Sigmoid colon (tissue), 7 donors: ENCODE results near the gene PPEF1. TPM values are rescaled to one million over a fixed set of nuclear protein-coding genes. Genes with fewer than 3 reads are reported as not detected.

Experiments
- DNase-seq: peaks from one replicate; pipeline ENCODE4 v3.0.0-alpha.2; 2019
- H3K27ac ChIP-seq, 4 donors: fragments of 200-600 bp; sonication (generic); one replicate each; pipeline ENCODE4 v1.5.1; 2016 to 2019; ENCODE audit warnings: mild to moderate bottlenecking in 1 of 4
- H3K27me3 ChIP-seq, 3 donors: fragments of 200-600 bp; sonication (generic); one replicate each; pipeline ENCODE4 v1.5.1; 2019; ENCODE audit warnings: mild to moderate bottlenecking in 1 of 3
- H3K36me3 ChIP-seq, 4 donors: fragments of 200-600 bp; sonication (generic); one replicate each; pipeline ENCODE4 v1.5.1; 2016 to 2019
- H3K4me1 ChIP-seq, 4 donors: fragments of 200-600 bp; sonication (generic); one replicate each; pipeline ENCODE4 v1.5.1; 2017 to 2019
- H3K4me3 ChIP-seq, 4 donors: fragments of 200-600 bp; sonication (generic); one replicate each; pipeline ENCODE4 v1.5.1; 2017 to 2019; ENCODE audit warnings: mild to moderate bottlenecking in 2 of 4, moderate library complexity in 1 of 4
- H3K9me3 ChIP-seq, 4 donors: fragments of 200-600 bp in 3 of 4; sonication (generic) in 3 of 4; one replicate each; pipeline versions ENCODE4 v1.5.1 to v1.6.1; 2013 to 2019
- EP300 ChIP-seq, 4 donors: sonication (generic); formaldehyde crosslinking; IDR thresholded peaks; one replicate each; pipeline ENCODE4 v1.6.1; 2017; ENCODE audit warnings: antibody characterized with exemption in 4 of 4
- POLR2A ChIP-seq, 2 donors: fragments of 450-650 bp; IDR thresholded peaks; one replicate each; pipeline ENCODE4 v1.6.1; 2016; ENCODE audit warnings: antibody characterized with exemption in 2 of 2, mild to moderate bottlenecking in 2 of 2, moderate library complexity in 2 of 2
- POLR2AphosphoS5 ChIP-seq, 4 donors: sonication (generic); formaldehyde crosslinking; IDR thresholded peaks; one replicate each; pipeline ENCODE4 v1.6.1; 2017; ENCODE audit warnings: antibody characterized with exemption in 4 of 4
- WGBS, 2 donors: extraction: QIAGEN DNeasy Blood & Tissue Kit; methylation state at CpG; one replicate each; pipeline ENCODE4 v1.1.7; 2013; 5-methylcytosine and 5-hydroxymethylcytosine counted together
- intact Hi-C: fragments of 100-400 bp; cut with DNase I; formaldehyde crosslinking; loops from one replicate; pipeline ENCODE4 v1.15.1; 2023
- polyA plus RNA-seq, 3 donors: library from polyadenylated mRNA; stranded (reverse); fragments of 200-250 nt; gene quantifications; one replicate each; pipeline ENCODE4 v1.2.3, GENCODE V29; 2013
- total RNA-seq, 4 donors: library from RNA; depleted of rRNA; stranded (reverse); fragments of >200 nt; gene quantifications; one replicate each; pipeline ENCODE4 v1.1.0, GENCODE V29; 2016
- TF ChIP-seq, protein P1 (sequence below), 4 experiments: fragments of 450-650 bp in 3 of 4; fragments of 200-600 bp in 1 of 4; IDR thresholded peaks; one replicate each; pipeline ENCODE4 v1.5.1; 2016 to 2019; ENCODE audit warnings: antibody characterized with exemption in 4 of 4, mild to moderate bottlenecking in 3 of 4, moderate library complexity in 2 of 4
- donor health status: healthy with polysubstance abuse.
- donor health status: Bipolar disorder and iron deficiency.
- donor health status: healthy.

The PPEF1 gene
- total and polyA plus RNA-seq, 7 donors = 0.26 to 0.71 (median 0.49) TPM; not detected in 4

DNA sequence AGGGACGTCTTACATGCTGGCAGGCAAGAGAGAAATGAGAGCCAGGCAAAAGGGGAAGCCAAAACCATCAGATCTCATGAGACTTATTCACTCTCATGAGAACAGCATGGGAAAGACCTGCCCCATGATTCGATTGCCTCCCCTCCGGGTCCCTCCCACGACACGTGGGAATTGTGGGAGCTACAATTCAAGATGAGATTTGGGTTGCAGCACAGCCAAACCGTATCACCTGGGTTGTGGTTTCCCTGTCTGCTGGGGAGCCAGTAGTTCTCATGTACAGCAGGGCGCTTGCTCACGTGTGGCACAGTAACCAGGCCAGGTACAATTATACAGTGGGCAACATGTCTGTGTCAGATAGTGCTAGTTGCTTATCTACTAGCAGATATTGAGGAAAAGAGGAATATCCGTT lies 24.5 kb upstream of the PPEF1 start:
- WGBS, 2 donors = 73 to 85% methylated on average over 9 of the region's 9 CpGs
- no peak overlapping the region for H3K4me3 ChIP-seq
- no peak for DNase-seq
- no peaks in the 10 kb centered on the region for H3K27me3 ChIP-seq
- H3K4me1 ChIP-seq = no peaks in the 10 kb centered on the region
- no peak overlapping the region for H3K27ac ChIP-seq
- no peaks in the 10 kb centered on the region for H3K9me3 ChIP-seq
- H3K36me3 ChIP-seq = no peaks in the 10 kb centered on the region
- intact Hi-C loops = no loop called here
- no peak for TF ChIP-seq POLR2AphosphoS5 (IDR thresholded peaks at IDR 0.05)
- TF ChIP-seq EP300 (IDR thresholded peaks at IDR 0.05) = no peak
- TF ChIP-seq, protein P1, sequence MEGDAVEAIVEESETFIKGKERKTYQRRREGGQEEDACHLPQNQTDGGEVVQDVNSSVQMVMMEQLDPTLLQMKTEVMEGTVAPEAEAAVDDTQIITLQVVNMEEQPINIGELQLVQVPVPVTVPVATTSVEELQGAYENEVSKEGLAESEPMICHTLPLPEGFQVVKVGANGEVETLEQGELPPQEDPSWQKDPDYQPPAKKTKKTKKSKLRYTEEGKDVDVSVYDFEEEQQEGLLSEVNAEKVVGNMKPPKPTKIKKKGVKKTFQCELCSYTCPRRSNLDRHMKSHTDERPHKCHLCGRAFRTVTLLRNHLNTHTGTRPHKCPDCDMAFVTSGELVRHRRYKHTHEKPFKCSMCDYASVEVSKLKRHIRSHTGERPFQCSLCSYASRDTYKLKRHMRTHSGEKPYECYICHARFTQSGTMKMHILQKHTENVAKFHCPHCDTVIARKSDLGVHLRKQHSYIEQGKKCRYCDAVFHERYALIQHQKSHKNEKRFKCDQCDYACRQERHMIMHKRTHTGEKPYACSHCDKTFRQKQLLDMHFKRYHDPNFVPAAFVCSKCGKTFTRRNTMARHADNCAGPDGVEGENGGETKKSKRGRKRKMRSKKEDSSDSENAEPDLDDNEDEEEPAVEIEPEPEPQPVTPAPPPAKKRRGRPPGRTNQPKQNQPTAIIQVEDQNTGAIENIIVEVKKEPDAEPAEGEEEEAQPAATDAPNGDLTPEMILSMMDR (IDR thresholded peaks at IDR 0.05) = no peak

DNA sequence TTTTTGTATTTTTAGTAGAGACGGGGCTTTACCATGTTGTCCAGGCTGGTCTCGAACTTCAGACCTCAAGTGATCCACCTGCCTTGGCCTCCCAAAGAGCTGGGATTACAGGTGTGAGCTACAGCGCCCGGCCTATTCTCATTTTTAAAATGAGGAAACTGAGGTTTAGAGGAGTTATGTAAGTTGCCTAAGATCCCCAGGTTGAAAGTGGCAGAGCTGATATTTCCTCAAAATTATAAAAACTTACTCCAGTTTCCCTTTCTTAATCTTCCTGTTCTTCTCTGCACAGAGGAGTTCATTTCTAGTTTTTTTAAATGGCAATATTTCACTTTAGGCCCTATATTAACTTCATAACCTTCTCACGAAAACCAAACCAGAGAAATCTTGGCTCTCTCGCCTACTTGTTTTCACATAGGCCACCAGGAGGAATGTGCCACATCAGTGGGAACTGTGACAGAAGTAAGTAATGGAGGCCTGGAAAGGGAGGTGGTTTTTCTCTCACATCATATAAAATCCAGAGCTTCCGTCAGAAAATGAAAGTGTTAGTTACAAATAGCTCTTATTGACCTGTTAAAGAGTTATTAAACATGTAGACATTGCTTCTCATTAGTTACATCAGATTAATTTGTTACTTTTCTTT lies 19.5 kb upstream of the PPEF1 start:
- no peaks in the 10 kb centered on the region for H3K36me3 ChIP-seq
- no peaks in the 10 kb centered on the region for H3K4me1 ChIP-seq
- no peak for DNase-seq
- no peak overlapping the region for H3K4me3 ChIP-seq
- H3K9me3 ChIP-seq = no peaks in the 10 kb centered on the region
- WGBS, 2 donors = 84 to 90% methylated on average over 7 of the region's 7 CpGs
- intact Hi-C loops = no loop called here
- H3K27me3 ChIP-seq = no peaks in the 10 kb centered on the region
- TF ChIP-seq, protein P1 (IDR thresholded peaks at IDR 0.05) = no peak
- TF ChIP-seq EP300 (IDR thresholded peaks at IDR 0.05) = no peak
- TF ChIP-seq POLR2A (IDR thresholded peaks at IDR 0.05) = no peak
- TF ChIP-seq POLR2AphosphoS5 (IDR thresholded peaks at IDR 0.05) = no peak
- no peak overlapping the region for H3K27ac ChIP-seq

DNA sequence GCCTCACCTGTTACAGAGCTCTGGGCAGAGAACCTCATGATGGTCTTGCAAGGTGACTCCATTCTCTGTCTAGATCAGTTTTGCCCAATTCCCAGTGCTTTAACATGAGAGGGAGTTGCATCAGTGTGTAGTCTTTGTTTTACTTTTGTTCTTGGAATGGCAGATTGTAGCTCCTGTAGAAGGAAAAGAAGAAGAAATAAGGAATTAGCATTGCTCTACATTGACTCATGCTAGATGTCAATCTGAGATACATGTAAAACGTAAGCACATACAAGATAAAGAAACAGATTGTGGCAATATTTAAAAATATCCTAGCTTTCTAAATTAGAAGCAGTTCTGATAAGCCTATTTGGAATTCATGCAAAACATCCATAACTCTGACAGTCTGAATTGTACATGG lies 16.0 kb upstream of the PPEF1 start:
- intact Hi-C loops = no loop called here
- Histone ChIP-seq H3K27ac (no peak overlapping the region), H3K9me3 (no peaks in the 10 kb centered on the region), H3K27me3 (no peaks in the 10 kb centered on the region), H3K4me1 (no peaks in the 10 kb centered on the region), H3K36me3 (no peaks in the 10 kb centered on the region), H3K4me3 (no peak overlapping the region)
- 69 to 74% methylated on average over 1 of the region's 1 CpG for WGBS, 2 donors
- TF ChIP-seq POLR2A (IDR thresholded peaks at IDR 0.05) (no peak), EP300 (IDR thresholded peaks at IDR 0.05) (no peak), POLR2AphosphoS5 (IDR thresholded peaks at IDR 0.05) (no peak)
- TF ChIP-seq, protein P1 (IDR thresholded peaks at IDR 0.05) = no peak
- no peak for DNase-seq

DNA sequence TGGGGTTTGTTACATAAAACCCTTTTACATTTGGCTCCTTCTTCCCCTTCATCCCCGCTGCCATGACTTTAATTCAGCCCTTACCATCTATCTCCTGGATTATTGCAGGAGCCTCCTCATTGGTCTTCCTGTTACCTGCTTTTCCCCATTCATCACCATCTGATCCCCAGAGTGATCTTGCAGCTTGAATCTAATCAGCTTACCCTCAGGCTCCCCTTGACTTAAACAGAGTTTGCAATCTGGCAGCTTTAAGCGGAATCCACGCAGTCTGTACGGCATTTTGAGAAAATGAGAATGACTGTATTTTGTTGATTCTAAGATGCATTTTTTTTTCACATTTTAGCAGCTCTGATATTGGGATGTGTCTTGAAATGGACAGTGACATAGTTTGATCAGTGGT lies 14.9 kb upstream of the PPEF1 start:
- no peaks in the 10 kb centered on the region for H3K36me3 ChIP-seq
- H3K9me3 ChIP-seq = no peaks in the 10 kb centered on the region
- intact Hi-C loops = no loop called here
- no peak overlapping the region for H3K4me3 ChIP-seq
- TF ChIP-seq, protein P1 (IDR thresholded peaks at IDR 0.05) = no peak
- TF ChIP-seq POLR2A (IDR thresholded peaks at IDR 0.05) = no peak
- no peak for TF ChIP-seq POLR2AphosphoS5 (IDR thresholded peaks at IDR 0.05)
- TF ChIP-seq EP300 (IDR thresholded peaks at IDR 0.05) = no peak
- H3K4me1 ChIP-seq = no peaks in the 10 kb centered on the region
- no peaks in the 10 kb centered on the region for H3K27me3 ChIP-seq
- no peak for DNase-seq
- WGBS, 2 donors = 95% methylated on average over 4 of the region's 4 CpGs
- no peak overlapping the region for H3K27ac ChIP-seq

DNA sequence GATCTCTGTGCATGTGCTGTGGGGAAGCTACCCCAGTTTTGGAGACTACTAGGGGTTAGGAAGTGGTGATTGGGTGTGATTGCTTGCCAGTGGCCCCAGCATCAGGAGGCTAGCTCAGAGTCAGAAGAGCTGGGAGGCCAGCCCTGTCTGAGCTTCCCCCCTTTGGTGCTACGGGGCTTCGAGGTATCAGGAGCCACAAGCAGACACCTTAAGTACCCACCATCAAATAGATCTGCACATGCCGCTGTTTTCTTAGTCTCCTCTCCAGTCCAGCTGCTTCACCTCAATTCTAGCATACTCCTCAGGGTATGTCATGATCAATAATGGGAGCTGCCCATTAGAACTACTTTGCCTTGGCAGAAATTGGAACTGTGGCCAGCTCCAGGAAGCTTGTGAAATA lies 10.8 kb upstream of the PPEF1 start:
- intact Hi-C loops = no loop called here
- TF ChIP-seq, protein P1 (IDR thresholded peaks at IDR 0.05) = no peak
- TF ChIP-seq POLR2AphosphoS5 (IDR thresholded peaks at IDR 0.05) = no peak
- no peak for TF ChIP-seq POLR2A (IDR thresholded peaks at IDR 0.05)
- TF ChIP-seq EP300 (IDR thresholded peaks at IDR 0.05) = no peak
- no peak overlapping the region for H3K4me3 ChIP-seq
- H3K9me3 ChIP-seq = no peaks in the 10 kb centered on the region
- no peak for DNase-seq
- no peaks in the 10 kb centered on the region for H3K4me1 ChIP-seq
- no peak overlapping the region for H3K27ac ChIP-seq
- no peaks in the 10 kb centered on the region for H3K27me3 ChIP-seq
- H3K36me3 ChIP-seq = no peaks in the 10 kb centered on the region
- 95% methylated on average over 3 of the region's 3 CpGs for WGBS, 2 donors
